HepG2 (cell line): Measurements from ENCODE around the gene LCN12.

Experiments
- IRF9 ChIP-seq: sonication (generic); formaldehyde crosslinking; IDR thresholded peaks from 2 replicates; pipeline ENCODE4 v1.8.0; 2022; ENCODE audit warnings: missing genetic modification reagents, mild to moderate bottlenecking, borderline replicate concordance
- ZNF12 ChIP-seq: sonication (generic); formaldehyde crosslinking; IDR thresholded peaks from 2 replicates; pipeline ENCODE4 v1.5.0; 2020; ENCODE audit warnings: missing genetic modification reagents

DNA sequence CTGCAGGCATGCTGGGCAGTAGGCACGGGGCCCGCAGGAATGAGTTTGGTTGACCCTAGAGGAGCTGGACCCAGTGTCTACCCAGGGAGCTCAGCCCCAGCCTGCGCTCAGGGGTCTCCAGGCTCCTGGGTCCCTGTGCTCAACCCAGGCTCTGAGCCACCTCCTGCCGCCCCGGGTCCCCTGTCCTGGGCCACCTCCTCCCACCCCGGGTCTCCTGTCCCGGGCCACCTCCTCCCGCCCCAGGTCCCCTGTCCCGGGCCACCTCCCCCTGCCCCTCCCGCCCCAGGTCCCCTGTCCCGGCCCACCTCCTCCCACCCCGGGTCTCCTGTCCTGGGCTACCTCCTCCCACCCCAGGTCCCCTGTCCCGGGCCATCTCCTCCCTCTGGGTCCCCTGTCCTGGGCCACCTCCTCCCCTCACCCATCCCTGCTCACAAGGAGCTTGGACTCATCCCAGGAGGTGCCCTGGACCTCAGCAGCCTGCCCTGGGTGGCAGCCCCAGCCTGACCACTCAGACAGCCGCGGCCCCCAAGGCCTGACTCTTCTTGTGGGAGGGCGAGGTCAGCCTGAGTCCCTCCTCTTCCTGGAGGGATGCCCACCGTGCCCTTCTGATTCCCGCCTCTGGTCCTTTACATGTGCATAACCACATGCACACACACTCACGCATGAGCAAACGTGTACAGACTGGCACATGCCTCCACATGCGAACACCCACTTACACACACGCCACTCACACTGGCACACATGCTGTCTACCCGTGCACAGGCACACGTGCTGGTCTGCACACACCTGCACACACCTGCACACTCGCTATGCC lies 2.4 kb downstream of the LCN12 start:
- TF ChIP-seq IRF9 (CRISPR knock-in tag), result no peak
- TF ChIP-seq ZNF12 (CRISPR knock-in tag), result no peak
